Activated CD8-positive, alpha-beta T cell treated with anti-CD3 and anti-CD28 coated beads, Interleukin-2, amount 10 ng/mL, durations not matched to agents 7 days and 5 days (primary cell): ENCODE measurements around the gene KCTD17. TPM values are rescaled to one million over a fixed set of nuclear protein-coding genes. Genes with fewer than 3 reads are reported as not detected.
A peak's percentile ranks its signal among the peaks of the same experiment; 100 is the strongest.

ENCODE experiments used
- ATAC-seq: fragments of 150-1000 bp; cut with Tn5 transposase; one replicate; pipeline ENCODE4 v1.10.0; 2021; ENCODE audit warnings: moderate library complexity
- CTCF ChIA-PET: fragments of 350-600 bp; sonication (Branson Sonifier 250); formaldehyde crosslinking; loops from one replicate; lab custom pipeline; 2021; ENCODE audit warnings: antibody characterized with exemption; lab: Charles Lee
- POLR2A ChIA-PET: fragments of 350-600 bp; sonication (Branson Sonifier 250); formaldehyde crosslinking; loops from one replicate; lab custom pipeline; 2021; ENCODE audit warnings: antibody characterized with exemption; lab: Charles Lee
- DNase-seq: peaks from one replicate; pipeline ENCODE4 v3.0.0-alpha.2; 2020
- H3K27ac Mint-ChIP-seq: one replicate; pipeline ENCODE4 v1.8.0; 2021; ENCODE audit warnings: mild to moderate bottlenecking, mixed read lengths
- H3K27me3 Mint-ChIP-seq: one replicate; pipeline ENCODE4 v1.8.0; 2021; ENCODE audit warnings: low read depth, mixed read lengths
- H3K36me3 Mint-ChIP-seq: one replicate; pipeline ENCODE4 v1.8.0; 2021; ENCODE audit warnings: low read depth, mixed read lengths
- H3K4me1 Mint-ChIP-seq: one replicate; pipeline ENCODE4 v1.8.0; 2021; ENCODE audit warnings: low read depth, mixed read lengths
- H3K4me3 Mint-ChIP-seq: one replicate; pipeline ENCODE4 v1.8.0; 2021; ENCODE audit warnings: mild to moderate bottlenecking, mixed read lengths
- H3K9me3 Mint-ChIP-seq: one replicate; pipeline ENCODE4 v1.8.0; 2022; ENCODE audit warnings: mixed read lengths; ENCODE audit not compliant: insufficient read depth
- total RNA-seq, 2 experiments: library from RNA; stranded (reverse); gene quantifications; one replicate each; pipeline ENCODE4 v1.2.3, GENCODE V29; 2021

The KCTD17 gene
- total RNA-seq, 2 experiments from 2014 or later = 34.3 to 35.9 TPM

DNA sequence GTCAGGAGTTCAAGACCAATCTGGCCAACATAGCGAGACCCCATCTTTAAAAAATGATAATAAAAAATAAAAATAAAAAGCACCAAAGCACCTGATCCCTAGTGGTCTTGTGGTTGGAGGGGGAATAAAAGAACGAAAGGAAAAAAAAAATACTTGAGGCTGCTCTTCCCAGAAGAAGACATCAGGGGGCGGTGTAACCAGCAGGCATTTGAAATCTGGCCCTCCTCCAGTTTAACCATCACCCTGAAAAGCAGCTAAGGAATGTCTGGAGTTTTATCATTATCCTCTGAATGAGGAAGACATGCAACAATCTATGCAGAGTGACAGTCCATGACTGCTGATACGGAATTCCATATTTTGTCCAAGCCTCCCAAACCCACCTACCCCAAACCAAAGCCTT is 5.6 kb upstream of the KCTD17 start:
- no peak for ATAC-seq
- POLR2A ChIA-PET = interaction anchor here (0.5 to 0.6 kb wide), 2 partner anchors 85 to 151 kb away, joined by 3 read pairs; no protein-coding TSS in a partner anchor
- CTCF ChIA-PET = interaction anchor here (0.6 to 3.3 kb wide), 15 partner anchors 9 to 264 kb away, joined by 3 to 18 read pairs (median 3); no protein-coding TSS in a partner anchor

DNA sequence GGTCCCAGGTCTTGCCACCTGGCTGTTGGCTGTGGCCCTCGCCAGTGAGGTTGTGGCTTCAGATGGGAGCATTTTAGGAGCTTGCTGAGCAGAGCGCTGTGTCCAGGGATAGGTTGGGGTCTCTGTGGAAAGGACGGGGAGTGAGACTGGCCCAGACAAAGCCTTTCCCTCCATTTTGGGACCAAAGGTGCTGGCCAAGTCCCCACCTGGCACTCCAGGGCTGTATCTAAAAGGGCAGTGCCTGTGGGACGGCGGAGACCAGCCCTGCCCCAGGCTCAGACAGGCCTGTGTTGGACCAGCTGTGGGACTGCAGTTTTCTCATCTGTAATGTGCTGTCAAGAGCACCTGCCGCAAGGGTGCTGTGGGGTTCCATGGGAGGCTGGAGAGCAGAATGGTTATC is 5.0 kb upstream of the KCTD17 start:
- ChIA-PET CTCF (interaction anchor here (0.6 to 3.3 kb wide), 15 partner anchors 9 to 264 kb away, joined by 3 to 18 read pairs (median 3); no protein-coding TSS in a partner anchor), POLR2A (interaction anchor here (0.6 kb wide), 1 partner anchor 151 kb away, joined by 3 read pairs; no protein-coding TSS in a partner anchor)
- no peak overlapping the region for H3K27ac Mint-ChIP-seq
- H3K36me3 Mint-ChIP-seq = no peaks in the 10 kb centered on the region
- DNase-seq = no peak
- no peaks in the 10 kb centered on the region for H3K27me3 Mint-ChIP-seq
- ATAC-seq = no peak
- no peaks in the 10 kb centered on the region for H3K9me3 Mint-ChIP-seq
- H3K4me1 Mint-ChIP-seq = peaks cover 18% of the 10 kb centered on the region
- H3K4me3 Mint-ChIP-seq = no peak overlapping the region

More for the DNA sequence above, 5.6 kb upstream of the KCTD17 start:
- H3K9me3 Mint-ChIP-seq = no peaks in the 10 kb centered on the region
- H3K27ac Mint-ChIP-seq = no peak overlapping the region
- H3K36me3 Mint-ChIP-seq = no peaks in the 10 kb centered on the region
- DNase-seq = peak; percentile 38
- peaks cover 20% of the 10 kb centered on the region for H3K4me1 Mint-ChIP-seq
- no peak overlapping the region for H3K4me3 Mint-ChIP-seq
- H3K27me3 Mint-ChIP-seq = no peaks in the 10 kb centered on the region

DNA sequence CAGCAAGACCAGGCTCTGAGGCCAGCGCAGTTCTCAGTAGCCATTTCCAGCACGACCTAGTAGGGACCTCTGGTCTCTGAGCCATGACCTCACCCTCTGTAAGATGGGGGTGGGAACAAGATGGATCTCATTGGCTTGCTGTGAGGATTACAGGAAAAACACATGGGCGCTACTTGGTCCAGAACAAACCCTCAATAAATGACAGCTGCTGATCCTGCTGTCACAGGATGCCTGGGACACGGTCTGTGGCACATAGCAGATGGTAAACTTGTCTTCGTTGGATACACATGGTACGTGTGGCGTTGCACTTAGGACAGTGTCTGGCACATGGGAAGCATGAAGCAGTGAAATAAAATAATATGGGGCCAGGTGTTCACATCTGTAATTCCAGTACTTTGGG is 4.5 kb upstream of the KCTD17 start:
- POLR2A ChIA-PET = interaction anchor here (1.3 kb wide), 1 partner anchor 78 kb away, joined by 3 read pairs; no protein-coding TSS in a partner anchor
- H3K27ac Mint-ChIP-seq = no peak overlapping the region
- DNase-seq (no peak), ATAC-seq (no peak)
- no peak overlapping the region for H3K4me3 Mint-ChIP-seq
- CTCF ChIA-PET = interaction anchor here (0.9 to 3.3 kb wide), 6 partner anchors 8 to 265 kb away, joined by 3 to 18 read pairs (median 5); no protein-coding TSS in a partner anchor
- H3K36me3 Mint-ChIP-seq = no peaks in the 10 kb centered on the region
- H3K9me3 Mint-ChIP-seq = no peaks in the 10 kb centered on the region
- H3K4me1 Mint-ChIP-seq = peaks cover 17% of the 10 kb centered on the region
- H3K27me3 Mint-ChIP-seq = no peaks in the 10 kb centered on the region

DNA sequence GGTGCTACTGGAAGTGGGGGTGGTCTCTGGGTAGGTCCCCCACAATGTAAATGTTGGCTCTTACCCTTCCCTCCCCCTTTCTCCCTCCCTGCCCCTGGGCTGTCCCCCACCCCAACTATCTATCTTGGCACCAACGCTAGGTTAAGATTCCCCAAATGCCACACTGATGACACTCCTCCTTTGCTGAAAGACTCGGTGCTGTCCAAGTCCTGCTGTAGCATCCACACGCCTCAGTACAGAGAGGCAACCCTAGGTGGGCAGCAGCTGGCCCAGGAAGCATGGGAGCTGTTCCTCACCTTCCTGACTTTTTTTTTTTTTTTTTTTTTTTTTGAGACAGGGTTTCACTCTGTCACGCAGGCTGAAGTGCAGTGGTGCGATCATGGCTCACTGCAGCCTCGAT is 3.4 kb upstream of the KCTD17 start:
- Mint-ChIP-seq H3K9me3 (no peaks in the 10 kb centered on the region), H3K27ac (no peak overlapping the region), H3K27me3 (no peaks in the 10 kb centered on the region), H3K4me3 (no peak overlapping the region), H3K4me1 (peaks cover 27% of the 10 kb centered on the region), H3K36me3 (peaks cover under 1% of the 10 kb centered on the region)
- ChIA-PET CTCF (interaction anchor here (1.0 kb wide), 1 partner anchor 212 kb away, joined by 3 read pairs; no protein-coding TSS in a partner anchor), POLR2A (interaction anchor here (1.3 kb wide), 1 partner anchor 77 kb away, joined by 3 read pairs; no protein-coding TSS in a partner anchor)
- ATAC-seq (no peak), DNase-seq (no peak)

DNA sequence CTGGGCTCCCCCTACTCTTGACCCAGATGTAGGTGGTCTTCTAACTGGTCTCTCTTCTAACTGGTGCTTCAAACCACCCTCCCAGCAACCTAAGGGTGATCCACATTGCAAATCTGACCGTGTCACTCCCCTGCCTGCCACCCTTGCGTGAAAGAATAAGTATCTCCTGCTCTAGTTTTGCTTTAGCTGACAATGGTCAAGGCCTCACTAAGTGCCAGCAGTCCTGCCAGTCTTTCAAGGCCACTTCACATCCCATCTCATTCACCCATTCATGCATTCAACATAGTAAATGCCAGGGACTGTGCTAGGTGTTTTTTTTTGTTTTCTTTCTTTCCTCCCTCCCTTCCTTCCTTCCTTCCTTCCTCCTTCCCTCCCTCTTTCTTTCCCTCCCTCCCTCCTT is 2.3 kb upstream of the KCTD17 start:
- Mint-ChIP-seq H3K36me3 (peaks cover 4% of the 10 kb centered on the region), H3K4me1 (peaks cover 30% of the 10 kb centered on the region), H3K4me3 (no peak overlapping the region), H3K9me3 (no peaks in the 10 kb centered on the region), H3K27ac (no peak overlapping the region), H3K27me3 (no peaks in the 10 kb centered on the region)
- ATAC-seq (no peak), DNase-seq (no peak)
- ChIA-PET POLR2A (no interaction called here), CTCF (interaction anchor here (0.7 to 1.7 kb wide), 2 partner anchors 8 to 101 kb away, joined by 3 to 5 read pairs; no protein-coding TSS in a partner anchor)

DNA sequence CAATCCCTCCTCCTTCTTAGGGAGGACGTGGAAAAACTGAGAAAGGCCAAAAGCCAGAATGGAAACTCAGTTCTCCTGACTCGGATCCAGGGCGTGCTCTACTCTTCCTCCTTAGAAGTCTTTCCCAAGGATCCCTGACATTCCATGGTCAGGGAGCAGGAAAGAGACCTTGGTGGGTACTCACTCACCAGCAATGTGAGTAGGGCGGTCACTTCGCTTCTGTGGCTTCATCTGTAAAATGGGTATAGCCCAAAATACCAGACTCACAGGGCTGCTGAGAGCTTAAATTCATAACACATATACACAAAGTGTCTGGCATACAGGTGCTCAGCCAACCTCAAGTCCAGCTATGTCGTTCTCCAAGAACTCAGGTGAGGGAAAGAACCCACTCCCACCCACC is 629 bp upstream of the KCTD17 start:
- ATAC-seq = no peak
- ChIA-PET CTCF (interaction anchor here (0.8 to 2.4 kb wide), 6 partner anchors 10 to 148 kb away, joined by 3 to 10 read pairs (median 6); no protein-coding TSS in a partner anchor), POLR2A (interaction anchor here (0.5 kb wide), 1 partner anchor 99 kb away, joined by 3 read pairs; the partner anchor contains the start of gene IL2RB)
- H3K27me3 Mint-ChIP-seq = no peaks in the 10 kb centered on the region
- H3K27ac Mint-ChIP-seq = no peak overlapping the region
- H3K36me3 Mint-ChIP-seq = peaks cover 4% of the 10 kb centered on the region
- peak overlapping the region; percentile 76 for H3K4me3 Mint-ChIP-seq
- DNase-seq = no peak
- peaks cover 23% of the 10 kb centered on the region for H3K4me1 Mint-ChIP-seq
- no peaks in the 10 kb centered on the region for H3K9me3 Mint-ChIP-seq

DNA sequence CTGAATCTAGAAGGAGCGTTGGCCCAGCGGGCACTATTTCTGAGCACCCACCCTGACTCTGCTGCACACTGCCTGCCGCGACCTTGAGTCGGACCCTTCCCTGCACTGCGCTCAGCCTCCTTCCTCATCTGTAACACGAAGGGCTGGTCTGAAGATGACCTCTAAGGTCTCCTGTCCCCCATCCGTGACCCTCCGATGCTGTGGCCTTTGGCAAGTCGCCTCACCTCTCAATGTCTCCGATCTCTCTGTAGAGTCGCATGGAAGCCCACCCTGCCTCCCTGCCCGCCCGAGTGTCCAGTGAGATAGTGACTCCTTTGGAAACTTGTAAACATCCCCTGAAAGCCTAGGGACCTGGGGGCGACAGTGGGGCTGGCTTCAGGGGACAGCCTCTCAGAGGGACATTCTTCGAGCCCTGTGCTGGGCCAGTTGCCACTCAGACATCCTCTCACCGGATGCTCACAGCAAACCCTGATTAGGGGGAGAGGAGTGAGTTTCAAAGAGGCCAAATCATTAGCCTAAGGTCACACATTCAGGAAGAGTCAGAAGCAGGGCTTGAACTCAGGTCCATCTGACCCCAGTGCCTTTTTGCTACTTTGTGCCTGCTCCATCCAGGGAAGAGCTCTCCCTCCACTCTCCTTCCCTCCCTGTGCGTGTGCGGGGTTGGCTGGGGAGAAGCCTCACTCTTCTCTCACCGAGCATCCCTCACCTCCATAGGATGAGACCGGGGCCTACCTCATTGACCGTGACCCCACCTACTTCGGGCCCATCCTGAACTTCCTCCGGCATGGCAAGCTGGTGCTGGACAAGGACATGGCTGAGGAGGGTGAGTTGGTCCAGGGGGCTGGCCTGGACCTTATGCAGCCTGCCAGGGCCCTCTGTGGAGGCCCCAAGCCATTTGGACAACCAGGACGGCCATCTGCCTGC is 1.1 kb downstream of the KCTD17 start:
- DNase-seq (no peak), ATAC-seq (no peak)
- ChIA-PET CTCF (interaction anchor here (1.0 to 2.4 kb wide), 4 partner anchors 9 to 294 kb away, joined by 3 to 10 read pairs (median 6); no protein-coding TSS in a partner anchor), POLR2A (interaction anchor here (0.8 to 1.2 kb wide), 4 partner anchors 27 to 277 kb away, joined by 3 to 4 read pairs (median 4); partner anchors contain the start of genes IFT27 and IL2RB)
- Mint-ChIP-seq H3K4me3 (peak overlapping the region; percentile 76), H3K9me3 (no peaks in the 10 kb centered on the region), H3K27ac (peak overlapping the region; percentile 63), H3K36me3 (peaks cover 9% of the 10 kb centered on the region), H3K27me3 (no peaks in the 10 kb centered on the region), H3K4me1 (peaks cover 19% of the 10 kb centered on the region)

DNA sequence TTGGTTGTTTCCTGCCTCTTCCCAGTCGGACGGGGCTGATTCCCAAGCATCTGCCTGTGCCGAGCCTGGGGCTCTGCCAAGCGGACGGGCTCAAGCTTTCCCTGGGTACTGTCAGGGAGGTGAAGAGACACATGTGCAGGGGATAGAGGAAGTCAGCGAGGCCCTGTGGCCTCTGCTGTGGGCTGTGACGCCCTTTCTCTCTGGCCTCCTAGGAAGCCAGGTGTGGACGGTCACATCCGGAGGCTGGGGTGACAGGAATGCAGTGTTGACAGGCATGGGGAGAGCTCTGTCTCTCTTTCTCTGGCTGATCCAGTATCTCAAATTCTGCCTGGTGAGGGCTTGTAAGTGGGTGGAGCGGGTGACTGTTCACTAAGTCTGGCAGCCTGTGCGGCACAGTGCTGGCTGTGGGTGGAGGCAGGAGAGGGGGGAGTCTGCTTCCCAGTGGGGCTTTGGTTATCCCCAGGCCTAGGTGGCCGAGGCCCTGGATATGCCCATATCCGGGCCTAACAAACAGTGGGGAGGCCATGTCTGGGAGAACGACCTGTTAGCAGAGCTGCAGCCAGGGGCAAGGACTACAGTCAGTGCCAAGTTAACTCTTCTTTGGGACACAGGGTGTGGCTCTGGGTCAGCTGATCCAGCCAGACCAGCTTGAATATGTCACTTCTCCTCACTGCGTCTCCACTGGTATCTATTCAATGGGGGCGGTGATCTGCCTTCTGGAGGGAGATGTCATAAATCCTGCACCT is 1.9 kb downstream of the KCTD17 start:
- ATAC-seq = no peak
- no peaks in the 10 kb centered on the region for H3K9me3 Mint-ChIP-seq
- H3K27ac Mint-ChIP-seq = peak overlapping the region; percentile 42
- DNase-seq = no peak
- H3K36me3 Mint-ChIP-seq = peaks cover 12% of the 10 kb centered on the region
- H3K4me3 Mint-ChIP-seq = peak overlapping the region; percentile 76
- POLR2A ChIA-PET = no interaction called here
- H3K27me3 Mint-ChIP-seq = no peaks in the 10 kb centered on the region
- CTCF ChIA-PET = no interaction called here
- peaks cover 19% of the 10 kb centered on the region for H3K4me1 Mint-ChIP-seq

DNA sequence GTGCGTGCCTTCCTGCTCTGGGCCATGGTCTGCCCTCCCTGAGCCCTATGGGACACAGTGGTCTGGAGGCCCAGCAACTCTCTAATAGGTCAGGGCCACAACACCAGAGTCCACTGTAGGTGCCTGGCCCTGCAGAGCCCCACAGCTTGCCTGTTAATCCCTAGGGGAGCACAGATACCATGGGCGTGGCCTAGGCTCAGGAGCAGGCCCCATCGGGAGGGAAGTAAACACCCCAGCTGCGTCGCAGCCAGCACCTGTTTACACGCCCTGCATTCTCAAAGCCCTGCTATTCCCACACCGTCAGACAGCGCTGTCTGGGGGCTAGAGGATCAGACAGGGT is 2.5 kb downstream of the KCTD17 start:
- no peak overlapping the region for H3K4me3 Mint-ChIP-seq
- no peaks in the 10 kb centered on the region for H3K27me3 Mint-ChIP-seq
- no peak overlapping the region for H3K27ac Mint-ChIP-seq
- no peaks in the 10 kb centered on the region for H3K9me3 Mint-ChIP-seq
- no peak for DNase-seq
- ChIA-PET CTCF (no interaction called here), POLR2A (interaction anchor here (2.0 kb wide), 1 partner anchor 68 kb away, joined by 4 read pairs; no protein-coding TSS in a partner anchor)
- peaks cover 19% of the 10 kb centered on the region for H3K4me1 Mint-ChIP-seq
- no peak for ATAC-seq
- peaks cover 12% of the 10 kb centered on the region for H3K36me3 Mint-ChIP-seq

DNA sequence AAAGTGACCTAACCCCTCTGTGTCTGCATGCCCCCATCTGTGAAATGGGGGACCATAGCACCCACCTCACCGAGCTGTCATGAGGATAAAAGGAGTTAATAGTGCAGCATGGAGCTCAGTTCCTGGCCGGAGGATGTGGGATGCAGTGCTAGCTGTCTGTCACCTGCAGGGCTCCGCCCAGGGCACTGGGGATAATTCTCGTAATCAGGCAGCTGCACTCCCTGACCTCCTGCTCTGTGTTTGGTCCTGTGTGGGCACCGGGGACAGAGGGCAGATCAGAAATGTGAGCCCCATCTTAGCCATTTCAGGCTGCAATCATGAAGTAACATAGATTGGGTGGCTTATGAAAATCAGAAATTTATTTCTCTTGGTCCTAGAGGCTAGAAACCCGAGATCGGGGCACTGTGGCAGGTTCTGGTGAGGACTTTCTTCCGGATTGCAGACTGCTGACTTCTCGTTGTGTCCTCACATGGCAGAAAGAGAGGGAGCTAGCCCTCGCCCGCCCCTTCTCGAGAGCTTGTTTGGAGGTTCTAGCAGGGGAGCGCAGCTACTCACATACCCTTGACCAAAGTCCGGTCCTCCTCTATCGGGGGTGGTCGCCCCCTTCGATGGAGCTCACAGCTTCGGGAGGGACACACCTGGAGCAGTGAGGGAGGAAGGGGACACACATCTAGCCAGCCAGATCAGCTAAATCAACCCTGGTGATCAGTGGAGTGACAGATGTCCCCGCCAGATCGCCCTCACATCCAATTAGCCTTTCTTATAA is 3.2 kb downstream of the KCTD17 start:
- Mint-ChIP-seq H3K36me3 (peaks cover 12% of the 10 kb centered on the region), H3K4me1 (peaks cover 21% of the 10 kb centered on the region), H3K27me3 (no peaks in the 10 kb centered on the region), H3K27ac (peak overlapping the region; percentile 9), H3K9me3 (no peaks in the 10 kb centered on the region), H3K4me3 (no peak overlapping the region)
- POLR2A ChIA-PET = interaction anchor here (2.0 kb wide), 1 partner anchor 67 kb away, joined by 4 read pairs; no protein-coding TSS in a partner anchor
- CTCF ChIA-PET = interaction anchor here (0.9 to 1.9 kb wide), 3 partner anchors 8 to 77 kb away, joined by 4 to 7 read pairs (median 6); no protein-coding TSS in a partner anchor
- DNase-seq (no peak), ATAC-seq (no peak)
